WTC11 (cell line): ENCODE measurements around the gene FARSA. TPM values are rescaled to one million over a fixed set of nuclear protein-coding genes. Genes with fewer than 3 reads are reported as not detected.

Experiments
- CREM ChIP-seq: sonication (generic); formaldehyde crosslinking; IDR thresholded peaks from 2 replicates; pipeline ENCODE4 v1.8.1; 2022; ENCODE audit warnings: mild to moderate bottlenecking, missing genetic modification reagents, moderate library complexity
- ELF4 ChIP-seq: sonication (generic); formaldehyde crosslinking; IDR thresholded peaks from 2 replicates; pipeline ENCODE4 v1.8.1; 2022; ENCODE audit warnings: low read depth, mild to moderate bottlenecking, moderate library complexity, missing genetic modification reagents
- EMX1 ChIP-seq: fragments of 250-450 bp; sonication (Bioruptor Pico); IDR thresholded peaks from 2 replicates; pipeline ENCODE4 v1.8.0; 2021; ENCODE audit warnings: mild to moderate bottlenecking
- ESRRA ChIP-seq: sonication (generic); formaldehyde crosslinking; IDR thresholded peaks from 2 replicates; pipeline ENCODE4 v1.8.1; 2022; ENCODE audit warnings: mild to moderate bottlenecking, missing genetic modification reagents, borderline replicate concordance
- FOXK1 ChIP-seq: sonication (generic); formaldehyde crosslinking; IDR thresholded peaks from 2 replicates; pipeline ENCODE4 v1.8.0; 2022; ENCODE audit warnings: mild to moderate bottlenecking, moderate library complexity, missing genetic modification reagents
- FOXP1 ChIP-seq: sonication (generic); formaldehyde crosslinking; IDR thresholded peaks from 2 replicates; pipeline ENCODE4 v1.8.0; 2022; ENCODE audit warnings: missing genetic modification reagents, mild to moderate bottlenecking, moderate library complexity, borderline replicate concordance
- GTF2I ChIP-seq: fragments of 250-450 bp; sonication (Bioruptor Pico); conservative IDR thresholded peaks from 2 replicates; pipeline ENCODE4 v1.4.0; 2021; ENCODE audit warnings: mild to moderate bottlenecking
- MXD4 ChIP-seq: fragments of 250-450 bp; sonication (Bioruptor Pico); IDR thresholded peaks from 2 replicates; pipeline ENCODE4 v1.8.0; 2021; ENCODE audit warnings: mild to moderate bottlenecking, moderate library complexity, borderline replicate concordance
- MYBL2 ChIP-seq: sonication (generic); formaldehyde crosslinking; IDR thresholded peaks from 2 replicates; pipeline ENCODE4 v1.8.1; 2023; ENCODE audit warnings: mild to moderate bottlenecking, moderate library complexity, missing genetic modification reagents
- NFE2L1 ChIP-seq: sonication (generic); formaldehyde crosslinking; IDR thresholded peaks from 2 replicates; pipeline ENCODE4 v1.8.1; 2023; ENCODE audit warnings: missing genetic modification reagents
- NR1H2 ChIP-seq: sonication (generic); formaldehyde crosslinking; IDR thresholded peaks from 2 replicates; pipeline ENCODE4 v1.9.0; 2021; ENCODE audit warnings: mild to moderate bottlenecking, moderate library complexity, missing genetic modification reagents
- PRRX2 ChIP-seq: fragments of 250-450 bp; sonication (Bioruptor Pico); IDR thresholded peaks from 2 replicates; pipeline ENCODE4 v1.8.0; 2021; ENCODE audit warnings: mild to moderate bottlenecking
- RELA ChIP-seq: sonication (generic); formaldehyde crosslinking; IDR thresholded peaks from 2 replicates; pipeline ENCODE4 v1.8.1; 2022; ENCODE audit warnings: missing genetic modification reagents, mild to moderate bottlenecking, borderline replicate concordance
- SOX15 ChIP-seq: fragments of 250-450 bp; sonication (Bioruptor Pico); IDR thresholded peaks from 2 replicates; pipeline ENCODE4 v1.9.0; 2021; ENCODE audit warnings: mild to moderate bottlenecking
- TCF7 ChIP-seq: sonication (generic); formaldehyde crosslinking; IDR thresholded peaks from 2 replicates; pipeline ENCODE4 v1.8.0; 2022; ENCODE audit warnings: mild to moderate bottlenecking, low read depth, missing genetic modification reagents, moderate library complexity
- TEAD4 ChIP-seq: sonication (generic); formaldehyde crosslinking; IDR thresholded peaks from 2 replicates; pipeline ENCODE4 v1.8.0; 2022; ENCODE audit warnings: mild to moderate bottlenecking, missing genetic modification reagents
- TP53 ChIP-seq: sonication (generic); formaldehyde crosslinking; IDR thresholded peaks from 2 replicates; pipeline ENCODE4 v1.8.1; 2023; ENCODE audit warnings: mild to moderate bottlenecking, missing genetic modification reagents
- ZNF138 ChIP-seq: sonication (generic); formaldehyde crosslinking; conservative IDR thresholded peaks from 2 replicates; pipeline ENCODE4 v1.8.1; 2022; ENCODE audit warnings: mild to moderate bottlenecking, moderate library complexity, missing genetic modification reagents
- ZNF423 ChIP-seq: fragments of 250-450 bp; sonication (Bioruptor Pico); IDR thresholded peaks from 2 replicates; pipeline ENCODE4 v2.1.2; 2022; ENCODE audit warnings: mild to moderate bottlenecking, moderate library complexity
- total RNA-seq: library from RNA; stranded (reverse); gene quantifications from 3 replicates; pipeline ENCODE4 v1.2.3, GENCODE V29; 2021
- TF ChIP-seq, protein P1 (sequence below): sonication (generic); formaldehyde crosslinking; IDR thresholded peaks from 2 replicates; pipeline ENCODE4 v1.8.0; 2023; ENCODE audit warnings: missing genetic modification reagents
- TF ChIP-seq, protein P2 (sequence below): fragments of 250-450 bp; sonication (Bioruptor Pico); IDR thresholded peaks from 2 replicates; pipeline ENCODE4 v1.9.0; 2021; ENCODE audit warnings: mild to moderate bottlenecking
- TF ChIP-seq, protein P3 (sequence below): sonication (generic); formaldehyde crosslinking; IDR thresholded peaks from 2 replicates; pipeline ENCODE4 v1.8.1; 2023; ENCODE audit warnings: mild to moderate bottlenecking, missing genetic modification reagents, moderate library complexity
- TF ChIP-seq, protein P4 (sequence below): sonication (generic); formaldehyde crosslinking; IDR thresholded peaks from 2 replicates; pipeline ENCODE4 v1.8.0; 2022; ENCODE audit warnings: mild to moderate bottlenecking, missing genetic modification reagents
- TF ChIP-seq, protein P5 (sequence below): fragments of 200-600 bp; IDR thresholded peaks from 2 replicates; pipeline ENCODE4 v1.8.0; 2022; ENCODE audit warnings: antibody characterized with exemption
- TF ChIP-seq, protein P6 (sequence below): sonication (generic); formaldehyde crosslinking; IDR thresholded peaks from 2 replicates; pipeline ENCODE4 v1.8.1; 2023; ENCODE audit warnings: mild to moderate bottlenecking, missing genetic modification reagents, moderate library complexity
- TF ChIP-seq, protein P7 (sequence below): sonication (generic); formaldehyde crosslinking; IDR thresholded peaks from 2 replicates; pipeline ENCODE4 v1.8.0; 2022; ENCODE audit warnings: mild to moderate bottlenecking, missing genetic modification reagents
- TF ChIP-seq, protein P8 (sequence below): sonication (generic); formaldehyde crosslinking; IDR thresholded peaks from 2 replicates; pipeline ENCODE4 v1.8.1; 2023; ENCODE audit warnings: mild to moderate bottlenecking, missing genetic modification reagents
- TF ChIP-seq, protein P9 (sequence below): sonication (generic); formaldehyde crosslinking; IDR thresholded peaks from 2 replicates; pipeline ENCODE4 v1.8.1; 2022; ENCODE audit warnings: mild to moderate bottlenecking, moderate library complexity, missing genetic modification reagents

FARSA gene
- total RNA-seq, 1 experiment from 2014 or later, result 108 TPM

DNA sequence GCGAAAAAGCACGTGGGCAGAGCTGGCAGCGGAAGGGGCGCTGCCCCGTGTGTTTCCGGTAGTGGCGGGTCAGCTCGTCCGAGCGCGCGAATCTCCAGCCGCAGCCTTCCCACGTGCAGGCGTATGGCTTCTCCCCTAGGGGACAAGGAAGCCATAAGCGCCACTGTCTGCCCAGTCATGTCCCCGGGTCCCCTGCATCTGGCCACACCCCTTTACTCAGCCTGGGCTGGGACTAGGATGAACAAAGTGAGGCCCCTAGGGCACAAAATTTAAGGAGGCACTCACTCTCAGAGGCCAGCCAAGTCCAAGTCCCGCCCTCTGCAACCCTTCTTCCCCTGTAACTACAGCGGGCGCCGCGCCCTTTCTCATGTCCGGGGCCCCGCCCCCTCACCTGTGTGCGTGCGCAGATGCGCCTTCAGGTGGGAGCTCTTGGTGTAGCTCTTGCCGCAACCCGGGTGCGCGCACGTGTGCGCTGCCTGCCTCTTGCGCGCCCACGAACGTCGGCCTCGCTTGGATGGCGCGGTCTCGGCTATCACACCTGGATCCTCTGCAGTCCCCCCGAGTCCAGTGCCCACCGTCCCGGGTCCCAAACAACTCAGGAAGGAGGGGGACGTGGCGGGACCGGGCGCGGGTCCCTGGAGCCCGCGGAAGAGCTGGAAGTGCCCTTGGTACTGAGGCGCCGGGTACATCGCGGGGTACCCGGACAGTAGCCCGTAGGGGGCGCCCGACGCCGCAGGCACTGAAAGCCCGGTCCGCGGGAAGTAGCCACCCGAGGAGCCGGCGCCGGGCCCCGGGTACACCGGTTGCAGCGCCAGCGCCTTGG is 48.4 kb downstream of the FARSA start (continued):
- TF ChIP-seq, protein P1, sequence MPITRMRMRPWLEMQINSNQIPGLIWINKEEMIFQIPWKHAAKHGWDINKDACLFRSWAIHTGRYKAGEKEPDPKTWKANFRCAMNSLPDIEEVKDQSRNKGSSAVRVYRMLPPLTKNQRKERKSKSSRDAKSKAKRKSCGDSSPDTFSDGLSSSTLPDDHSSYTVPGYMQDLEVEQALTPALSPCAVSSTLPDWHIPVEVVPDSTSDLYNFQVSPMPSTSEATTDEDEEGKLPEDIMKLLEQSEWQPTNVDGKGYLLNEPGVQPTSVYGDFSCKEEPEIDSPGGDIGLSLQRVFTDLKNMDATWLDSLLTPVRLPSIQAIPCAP (CRISPR knock-in tag), result no peak
- TF ChIP-seq, protein P2, sequence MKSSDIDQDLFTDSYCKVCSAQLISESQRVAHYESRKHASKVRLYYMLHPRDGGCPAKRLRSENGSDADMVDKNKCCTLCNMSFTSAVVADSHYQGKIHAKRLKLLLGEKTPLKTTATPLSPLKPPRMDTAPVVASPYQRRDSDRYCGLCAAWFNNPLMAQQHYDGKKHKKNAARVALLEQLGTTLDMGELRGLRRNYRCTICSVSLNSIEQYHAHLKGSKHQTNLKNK (CRISPR knock-in tag), result no peak
- TF ChIP-seq, protein P3, sequence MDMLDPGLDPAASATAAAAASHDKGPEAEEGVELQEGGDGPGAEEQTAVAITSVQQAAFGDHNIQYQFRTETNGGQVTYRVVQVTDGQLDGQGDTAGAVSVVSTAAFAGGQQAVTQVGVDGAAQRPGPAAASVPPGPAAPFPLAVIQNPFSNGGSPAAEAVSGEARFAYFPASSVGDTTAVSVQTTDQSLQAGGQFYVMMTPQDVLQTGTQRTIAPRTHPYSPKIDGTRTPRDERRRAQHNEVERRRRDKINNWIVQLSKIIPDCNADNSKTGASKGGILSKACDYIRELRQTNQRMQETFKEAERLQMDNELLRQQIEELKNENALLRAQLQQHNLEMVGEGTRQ (CRISPR knock-in tag), result peak; percentile 74
- TF ChIP-seq, protein P4, sequence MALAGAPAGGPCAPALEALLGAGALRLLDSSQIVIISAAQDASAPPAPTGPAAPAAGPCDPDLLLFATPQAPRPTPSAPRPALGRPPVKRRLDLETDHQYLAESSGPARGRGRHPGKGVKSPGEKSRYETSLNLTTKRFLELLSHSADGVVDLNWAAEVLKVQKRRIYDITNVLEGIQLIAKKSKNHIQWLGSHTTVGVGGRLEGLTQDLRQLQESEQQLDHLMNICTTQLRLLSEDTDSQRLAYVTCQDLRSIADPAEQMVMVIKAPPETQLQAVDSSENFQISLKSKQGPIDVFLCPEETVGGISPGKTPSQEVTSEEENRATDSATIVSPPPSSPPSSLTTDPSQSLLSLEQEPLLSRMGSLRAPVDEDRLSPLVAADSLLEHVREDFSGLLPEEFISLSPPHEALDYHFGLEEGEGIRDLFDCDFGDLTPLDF (CRISPR knock-in tag), result peak; percentile 83; the same call in 1 of the 2 replicates
- no peak for TF ChIP-seq MXD4
- TF ChIP-seq ESRRA (CRISPR knock-in tag), result no peak; the same call in 1 of the 2 replicates
- TF ChIP-seq FOXP1, result peak; percentile 87; the same call in 1 of the 2 replicates
- no peak for TF ChIP-seq ELF4 (CRISPR knock-in tag)
- no peak for TF ChIP-seq RELA (CRISPR knock-in tag)
- peak; percentile 79; the same call in 1 of the 2 replicates for TF ChIP-seq NFE2L1 (CRISPR knock-in tag)
- TF ChIP-seq TCF7 (CRISPR knock-in tag), result peak; percentile 72; the same call in 1 of the 2 replicates
- no peak for TF ChIP-seq GTF2I (CRISPR knock-in tag)
- TF ChIP-seq, protein P5, sequence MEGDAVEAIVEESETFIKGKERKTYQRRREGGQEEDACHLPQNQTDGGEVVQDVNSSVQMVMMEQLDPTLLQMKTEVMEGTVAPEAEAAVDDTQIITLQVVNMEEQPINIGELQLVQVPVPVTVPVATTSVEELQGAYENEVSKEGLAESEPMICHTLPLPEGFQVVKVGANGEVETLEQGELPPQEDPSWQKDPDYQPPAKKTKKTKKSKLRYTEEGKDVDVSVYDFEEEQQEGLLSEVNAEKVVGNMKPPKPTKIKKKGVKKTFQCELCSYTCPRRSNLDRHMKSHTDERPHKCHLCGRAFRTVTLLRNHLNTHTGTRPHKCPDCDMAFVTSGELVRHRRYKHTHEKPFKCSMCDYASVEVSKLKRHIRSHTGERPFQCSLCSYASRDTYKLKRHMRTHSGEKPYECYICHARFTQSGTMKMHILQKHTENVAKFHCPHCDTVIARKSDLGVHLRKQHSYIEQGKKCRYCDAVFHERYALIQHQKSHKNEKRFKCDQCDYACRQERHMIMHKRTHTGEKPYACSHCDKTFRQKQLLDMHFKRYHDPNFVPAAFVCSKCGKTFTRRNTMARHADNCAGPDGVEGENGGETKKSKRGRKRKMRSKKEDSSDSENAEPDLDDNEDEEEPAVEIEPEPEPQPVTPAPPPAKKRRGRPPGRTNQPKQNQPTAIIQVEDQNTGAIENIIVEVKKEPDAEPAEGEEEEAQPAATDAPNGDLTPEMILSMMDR, result peak; percentile 65
- TF ChIP-seq ZNF138 (CRISPR knock-in tag), result no peak
- TF ChIP-seq MYBL2 (CRISPR knock-in tag), result peak; percentile 93
- TF ChIP-seq, protein P6, sequence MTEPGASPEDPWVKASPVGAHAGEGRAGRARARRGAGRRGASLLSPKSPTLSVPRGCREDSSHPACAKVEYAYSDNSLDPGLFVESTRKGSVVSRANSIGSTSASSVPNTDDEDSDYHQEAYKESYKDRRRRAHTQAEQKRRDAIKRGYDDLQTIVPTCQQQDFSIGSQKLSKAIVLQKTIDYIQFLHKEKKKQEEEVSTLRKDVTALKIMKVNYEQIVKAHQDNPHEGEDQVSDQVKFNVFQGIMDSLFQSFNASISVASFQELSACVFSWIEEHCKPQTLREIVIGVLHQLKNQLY (CRISPR knock-in tag), result no peak
- TF ChIP-seq, protein P7, sequence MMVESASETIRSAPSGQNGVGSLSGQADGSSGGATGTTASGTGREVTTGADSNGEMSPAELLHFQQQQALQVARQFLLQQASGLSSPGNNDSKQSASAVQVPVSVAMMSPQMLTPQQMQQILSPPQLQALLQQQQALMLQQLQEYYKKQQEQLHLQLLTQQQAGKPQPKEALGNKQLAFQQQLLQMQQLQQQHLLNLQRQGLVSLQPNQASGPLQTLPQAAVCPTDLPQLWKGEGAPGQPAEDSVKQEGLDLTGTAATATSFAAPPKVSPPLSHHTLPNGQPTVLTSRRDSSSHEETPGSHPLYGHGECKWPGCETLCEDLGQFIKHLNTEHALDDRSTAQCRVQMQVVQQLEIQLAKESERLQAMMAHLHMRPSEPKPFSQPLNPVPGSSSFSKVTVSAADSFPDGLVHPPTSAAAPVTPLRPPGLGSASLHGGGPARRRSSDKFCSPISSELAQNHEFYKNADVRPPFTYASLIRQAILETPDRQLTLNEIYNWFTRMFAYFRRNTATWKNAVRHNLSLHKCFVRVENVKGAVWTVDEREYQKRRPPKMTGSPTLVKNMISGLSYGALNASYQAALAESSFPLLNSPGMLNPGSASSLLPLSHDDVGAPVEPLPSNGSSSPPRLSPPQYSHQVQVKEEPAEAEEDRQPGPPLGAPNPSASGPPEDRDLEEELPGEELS (CRISPR knock-in tag), result peak; percentile 95
- peak; percentile 49; the same call in 1 of the 2 replicates for TF ChIP-seq CREM (CRISPR knock-in tag)
- TF ChIP-seq EMX1 (CRISPR knock-in tag), result no peak
- TF ChIP-seq, protein P8, sequence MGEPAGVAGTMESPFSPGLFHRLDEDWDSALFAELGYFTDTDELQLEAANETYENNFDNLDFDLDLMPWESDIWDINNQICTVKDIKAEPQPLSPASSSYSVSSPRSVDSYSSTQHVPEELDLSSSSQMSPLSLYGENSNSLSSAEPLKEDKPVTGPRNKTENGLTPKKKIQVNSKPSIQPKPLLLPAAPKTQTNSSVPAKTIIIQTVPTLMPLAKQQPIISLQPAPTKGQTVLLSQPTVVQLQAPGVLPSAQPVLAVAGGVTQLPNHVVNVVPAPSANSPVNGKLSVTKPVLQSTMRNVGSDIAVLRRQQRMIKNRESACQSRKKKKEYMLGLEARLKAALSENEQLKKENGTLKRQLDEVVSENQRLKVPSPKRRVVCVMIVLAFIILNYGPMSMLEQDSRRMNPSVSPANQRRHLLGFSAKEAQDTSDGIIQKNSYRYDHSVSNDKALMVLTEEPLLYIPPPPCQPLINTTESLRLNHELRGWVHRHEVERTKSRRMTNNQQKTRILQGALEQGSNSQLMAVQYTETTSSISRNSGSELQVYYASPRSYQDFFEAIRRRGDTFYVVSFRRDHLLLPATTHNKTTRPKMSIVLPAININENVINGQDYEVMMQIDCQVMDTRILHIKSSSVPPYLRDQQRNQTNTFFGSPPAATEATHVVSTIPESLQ, result no peak
- TF ChIP-seq, protein P9, sequence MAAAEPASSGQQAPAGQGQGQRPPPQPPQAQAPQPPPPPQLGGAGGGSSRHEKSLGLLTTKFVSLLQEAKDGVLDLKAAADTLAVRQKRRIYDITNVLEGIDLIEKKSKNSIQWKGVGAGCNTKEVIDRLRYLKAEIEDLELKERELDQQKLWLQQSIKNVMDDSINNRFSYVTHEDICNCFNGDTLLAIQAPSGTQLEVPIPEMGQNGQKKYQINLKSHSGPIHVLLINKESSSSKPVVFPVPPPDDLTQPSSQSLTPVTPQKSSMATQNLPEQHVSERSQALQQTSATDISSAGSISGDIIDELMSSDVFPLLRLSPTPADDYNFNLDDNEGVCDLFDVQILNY, result peak; percentile 90
- 0 out of 2 replicates have a peak, but pooled peaks have one; percentile 61 for TF ChIP-seq TEAD4 (CRISPR knock-in tag)
- peak; percentile 96 for TF ChIP-seq FOXK1
- no peak for TF ChIP-seq NR1H2 (CRISPR knock-in tag)
- no peak for TF ChIP-seq PRRX2 (CRISPR knock-in tag)
- TF ChIP-seq ZNF423 (CRISPR knock-in tag), result peak; percentile 31; the same call in 1 of the 2 replicates
- TF ChIP-seq SOX15 (CRISPR knock-in tag), result no peak
- TF ChIP-seq TP53 (CRISPR knock-in tag), result no peak
